NB4 (cell line): ENCODE measurements around the gene TMEM39A.

ENCODE experiments used
- DNase-seq: peaks from one replicate; pipeline ENCODE4 v3.0.0; 2010; ENCODE audit warnings: low read depth
- H3K4me3 ChIP-seq: one replicate; pipeline ENCODE4 v1.5.1; 2011; ENCODE audit warnings: mild to moderate bottlenecking, low read depth, low read length, moderate library complexity
- CTCF ChIP-seq: IDR thresholded peaks from one replicate; pipeline ENCODE4 v1.5.1; 2012; ENCODE audit warnings: low read depth, low read length
- MAX ChIP-seq: IDR thresholded peaks from 2 replicates; pipeline ENCODE4 v1.6.1; 2011; ENCODE audit warnings: low read depth, low read length
- MYC ChIP-seq: IDR thresholded peaks from 2 replicates; pipeline ENCODE4 v1.6.1; 2011; ENCODE audit warnings: low read depth, low read length
- POLR2A ChIP-seq: IDR thresholded peaks from 2 replicates; pipeline ENCODE4 v1.6.1; 2011; ENCODE audit warnings: mild to moderate bottlenecking; ENCODE audit not compliant: insufficient read length; ENCODE audit errors: extremely low read depth

The TMEM39A gene

GRCh38 chr3:119428538-119428937 is 34.9 kb downstream of the TMEM39A start:
- peak; percentile 7 for DNase-seq
- no peak overlapping the region for H3K4me3 ChIP-seq
- TF ChIP-seq MYC: no peak
- TF ChIP-seq MAX: no peak
- no peak for TF ChIP-seq CTCF
- TF ChIP-seq POLR2A: no peak

- no peak for TF ChIP-seq MAX
- TF ChIP-seq POLR2A: no peak
- no peak for TF ChIP-seq MYC
- no peak for TF ChIP-seq CTCF
- no peak overlapping the region for H3K4me3 ChIP-seq
- peak; percentile 5 for DNase-seq
These were observed 35.7 kb downstream of the TMEM39A start for GRCh38 chr3:119427669-119428068.

- no peak for TF ChIP-seq CTCF
- TF ChIP-seq MYC: no peak
- no peak for TF ChIP-seq MAX
- TF ChIP-seq POLR2A: no peak
These were observed 43.2 kb downstream of the TMEM39A start for GRCh38 chr3:119420196-119420595.

GRCh38 chr3:119418641-119419040 is 44.8 kb downstream of the TMEM39A start:
- H3K4me3 ChIP-seq: no peak overlapping the region
- DNase-seq: no peak
- TF ChIP-seq CTCF (no peak), MYC (no peak), MAX (no peak), POLR2A (no peak)

More at GRCh38 chr3:119420196-119420595, 43.2 kb downstream of the TMEM39A start:
- DNase-seq: no peak
- no peak overlapping the region for H3K4me3 ChIP-seq

- no peak for TF ChIP-seq CTCF
- no peak for TF ChIP-seq MYC
- TF ChIP-seq POLR2A: no peak
- TF ChIP-seq MAX: no peak
- H3K4me3 ChIP-seq: no peak overlapping the region
- DNase-seq: no peak
These were observed 45.5 kb downstream of the TMEM39A start for GRCh38 chr3:119417771-119418512.
